ENCODE results near the gene ACSS2.

GRCh38 chr20:34861386-34862084 lies 14.9 kb upstream of the ACSS2 start:
- TF ChIP-seq, protein P1, sequence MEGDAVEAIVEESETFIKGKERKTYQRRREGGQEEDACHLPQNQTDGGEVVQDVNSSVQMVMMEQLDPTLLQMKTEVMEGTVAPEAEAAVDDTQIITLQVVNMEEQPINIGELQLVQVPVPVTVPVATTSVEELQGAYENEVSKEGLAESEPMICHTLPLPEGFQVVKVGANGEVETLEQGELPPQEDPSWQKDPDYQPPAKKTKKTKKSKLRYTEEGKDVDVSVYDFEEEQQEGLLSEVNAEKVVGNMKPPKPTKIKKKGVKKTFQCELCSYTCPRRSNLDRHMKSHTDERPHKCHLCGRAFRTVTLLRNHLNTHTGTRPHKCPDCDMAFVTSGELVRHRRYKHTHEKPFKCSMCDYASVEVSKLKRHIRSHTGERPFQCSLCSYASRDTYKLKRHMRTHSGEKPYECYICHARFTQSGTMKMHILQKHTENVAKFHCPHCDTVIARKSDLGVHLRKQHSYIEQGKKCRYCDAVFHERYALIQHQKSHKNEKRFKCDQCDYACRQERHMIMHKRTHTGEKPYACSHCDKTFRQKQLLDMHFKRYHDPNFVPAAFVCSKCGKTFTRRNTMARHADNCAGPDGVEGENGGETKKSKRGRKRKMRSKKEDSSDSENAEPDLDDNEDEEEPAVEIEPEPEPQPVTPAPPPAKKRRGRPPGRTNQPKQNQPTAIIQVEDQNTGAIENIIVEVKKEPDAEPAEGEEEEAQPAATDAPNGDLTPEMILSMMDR (IDR thresholded peaks at IDR 0.05), result no peak
- TF ChIP-seq POLR2A (IDR thresholded peaks at IDR 0.05), result no peak
